ENCODE results near the gene CHD5.

Gene CHD5

GRCh38 chr1:6163973-6164617 is 16.0 kb downstream of the CHD5 start:
- Histone ChIP-seq H3K27me3 (replicated peaks; ENCODE audit: control insufficient read depth, insufficient read depth, low read length) (peaks cover 3% of the 10 kb centered on the region), H3K36me3 (ENCODE audit: control insufficient read depth, insufficient read depth, low read length) (no peaks in the 10 kb centered on the region), H3K4me3 (replicated peaks; ENCODE audit: low read depth, low read length) (no peak overlapping the region)
- no peak for DNase-seq (ENCODE audit: extremely low read depth, insufficient read length)
- TF ChIP-seq CTCF (IDR thresholded peaks at IDR 0.05; ENCODE audit: insufficient read depth, low read length, poor library complexity, severe bottlenecking): no peak

GRCh38 chr1:6163191-6163972 is 16.7 kb downstream of the CHD5 start:
- peaks cover 3% of the 10 kb centered on the region for H3K27me3 ChIP-seq (replicated peaks; ENCODE audit: control insufficient read depth, insufficient read depth, low read length)
- no peaks in the 10 kb centered on the region for H3K36me3 ChIP-seq (ENCODE audit: control insufficient read depth, insufficient read depth, low read length)
- DNase-seq (ENCODE audit: extremely low read depth, insufficient read length): no peak
- no peak for TF ChIP-seq CTCF (IDR thresholded peaks at IDR 0.05; ENCODE audit: insufficient read depth, low read length, poor library complexity, severe bottlenecking)
- no peak overlapping the region for H3K4me3 ChIP-seq (replicated peaks; ENCODE audit: low read depth, low read length)

- no peaks in the 10 kb centered on the region for H3K36me3 ChIP-seq (ENCODE audit: control insufficient read depth, insufficient read depth, low read length)
- no peak for TF ChIP-seq CTCF (IDR thresholded peaks at IDR 0.05; ENCODE audit: insufficient read depth, low read length, poor library complexity, severe bottlenecking)
- no peak for DNase-seq (ENCODE audit: extremely low read depth, insufficient read length)
- H3K27me3 ChIP-seq (replicated peaks; ENCODE audit: control insufficient read depth, insufficient read depth, low read length): peaks cover 3% of the 10 kb centered on the region
- H3K4me3 ChIP-seq (replicated peaks; ENCODE audit: low read depth, low read length): no peak overlapping the region
Observed at GRCh38 chr1:6162773-6163172, 17.3 kb downstream of the CHD5 start.

- Histone ChIP-seq H3K36me3 (ENCODE audit: control insufficient read depth, insufficient read depth, low read length) (no peaks in the 10 kb centered on the region), H3K27me3 (replicated peaks; ENCODE audit: control insufficient read depth, insufficient read depth, low read length) (peaks cover 3% of the 10 kb centered on the region), H3K4me3 (replicated peaks; ENCODE audit: low read depth, low read length) (no peak overlapping the region)
- DNase-seq (ENCODE audit: extremely low read depth, insufficient read length): no peak
- no peak for TF ChIP-seq CTCF (IDR thresholded peaks at IDR 0.05; ENCODE audit: insufficient read depth, low read length, poor library complexity, severe bottlenecking)
Observed at GRCh38 chr1:6162341-6162740, 17.8 kb downstream of the CHD5 start.

DNA sequence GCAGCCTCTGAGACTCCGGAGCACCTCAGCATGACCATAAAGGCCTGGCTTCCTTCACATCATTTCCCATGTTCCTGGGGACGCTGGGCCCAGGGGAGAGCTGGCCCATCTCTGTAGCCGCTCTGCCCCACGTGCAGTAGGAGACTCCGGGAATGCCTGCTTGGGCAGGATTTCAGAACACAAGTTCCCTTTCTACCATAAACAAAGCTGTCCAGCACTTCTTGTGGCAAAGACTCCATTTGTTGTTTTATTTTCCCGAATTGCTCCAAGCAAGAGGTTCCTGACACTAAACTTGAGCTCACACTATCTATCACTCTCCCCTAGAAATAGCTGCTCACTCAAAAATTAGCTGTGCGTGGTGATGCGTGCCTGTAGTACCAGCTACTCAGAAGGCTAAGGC is 21.9 kb downstream of the CHD5 start:
- DNase-seq (ENCODE audit: extremely low read depth, insufficient read length): no peak
- H3K27me3 ChIP-seq (replicated peaks; ENCODE audit: control insufficient read depth, insufficient read depth, low read length): peaks cover 3% of the 10 kb centered on the region
- TF ChIP-seq CTCF (IDR thresholded peaks at IDR 0.05; ENCODE audit: insufficient read depth, low read length, poor library complexity, severe bottlenecking): no peak
- no peaks in the 10 kb centered on the region for H3K36me3 ChIP-seq (ENCODE audit: control insufficient read depth, insufficient read depth, low read length)
- H3K4me3 ChIP-seq (replicated peaks; ENCODE audit: low read depth, low read length): no peak overlapping the region
